Activated effector memory CD4-positive, alpha-beta T cell treated with Interleukin-2 at 50 U/mL for 16 hours (primary cell): ENCODE measurements around the gene SET.
"Not testable (repeated sequence)": the region's sequence is repeated elsewhere in the genome, so short reads cannot be mapped to it uniquely, and the experiment has no call there.

Source experiments
- DNase-seq: peaks from one replicate; pipeline ENCODE4 v3.0.0-alpha.2; 2020

Gene SET

GRCh38 chr9:128689293-128689774 is 312 bp downstream of the SET start:
- DNase-seq: no peak

GRCh38 chr9:128689820-128690683 is 1.0 kb downstream of the SET start:
- peak; percentile 49 for DNase-seq

- no peak for DNase-seq
Observed at GRCh38 chr9:128690684-128691034, 1.6 kb downstream of the SET start.

- DNase-seq: not testable (repeated sequence)
Observed at GRCh38 chr9:128693738-128694137, 4.7 kb downstream of the SET start.

- no peak for DNase-seq
Observed at GRCh38 chr9:128694344-128694743, 5.3 kb downstream of the SET start.

GRCh38 chr9:128696923-128697707 is 8.1 kb downstream of the SET start:
- DNase-seq: no peak

GRCh38 chr9:128699096-128699795 is 10.2 kb downstream of the SET start:
- not testable (repeated sequence) for DNase-seq

GRCh38 chr9:128701227-128701854 is 12.3 kb downstream of the SET start:
- DNase-seq: no peak

GRCh38 chr9:128702445-128702948 is 13.5 kb downstream of the SET start, which contains the start of gene PKN3:
Gene PKN3 (plus strand): TSS chr9:128702503. CDS start chr9:128702916, 413 bp downstream.
- DNase-seq: peak; percentile 76

- DNase-seq: no peak
Observed at GRCh38 chr9:128702949-128703615, 14.1 kb downstream of the SET start.

GRCh38 chr9:128703616-128704355 is 14.8 kb downstream of the SET start:
- no peak for DNase-seq

GRCh38 chr9:128704356-128704670 is 15.3 kb downstream of the SET start:
- DNase-seq: no peak

GRCh38 chr9:128705051-128705965 is 16.3 kb downstream of the SET start:
- DNase-seq: no peak

GRCh38 chr9:128706045-128706444 is 17.0 kb downstream of the SET start:
- no peak for DNase-seq

GRCh38 chr9:128706671-128707381 is 17.8 kb downstream of the SET start:
- DNase-seq: no peak

- no peak for DNase-seq
Observed at GRCh38 chr9:128707446-128707845, 18.4 kb downstream of the SET start.

GRCh38 chr9:128712451-128713410 is 23.7 kb downstream of the SET start:
- no peak for DNase-seq

- DNase-seq: no peak
Observed at GRCh38 chr9:128713411-128713780, 24.4 kb downstream of the SET start.
